GM12873 (cell line): Measurements from ENCODE around the gene NLN.

Source experiments
- TF ChIP-seq, protein P1 (sequence below): IDR thresholded peaks from 2 replicates; pipeline ENCODE4 v1.5.1; 2012; ENCODE audit warnings: low read depth, mild to moderate bottlenecking, moderate library complexity, low read length, control low read depth; ENCODE audit not compliant: insufficient read depth; ENCODE audit errors: missing control alignments

The NLN gene

DNA sequence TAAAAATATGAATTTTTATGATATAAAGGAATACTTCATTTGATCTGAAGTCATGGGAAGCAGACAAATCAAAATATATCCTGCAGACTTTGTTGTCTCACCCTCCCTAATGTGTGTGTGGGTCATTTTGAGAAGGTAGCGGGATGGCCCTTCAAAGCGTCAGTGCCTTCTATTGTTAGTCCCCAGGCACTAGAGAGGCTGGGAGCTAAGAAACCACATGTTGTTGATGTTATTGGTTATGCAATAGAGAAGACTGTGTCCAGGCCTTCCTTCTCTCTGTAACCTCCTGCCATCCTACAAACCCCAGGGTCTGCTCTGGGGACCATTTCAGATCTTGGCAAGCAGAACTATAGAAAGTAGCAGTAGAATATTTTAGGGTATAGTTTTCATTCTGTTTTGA, 94.7 kb downstream of the NLN start:
- TF ChIP-seq, protein P1, sequence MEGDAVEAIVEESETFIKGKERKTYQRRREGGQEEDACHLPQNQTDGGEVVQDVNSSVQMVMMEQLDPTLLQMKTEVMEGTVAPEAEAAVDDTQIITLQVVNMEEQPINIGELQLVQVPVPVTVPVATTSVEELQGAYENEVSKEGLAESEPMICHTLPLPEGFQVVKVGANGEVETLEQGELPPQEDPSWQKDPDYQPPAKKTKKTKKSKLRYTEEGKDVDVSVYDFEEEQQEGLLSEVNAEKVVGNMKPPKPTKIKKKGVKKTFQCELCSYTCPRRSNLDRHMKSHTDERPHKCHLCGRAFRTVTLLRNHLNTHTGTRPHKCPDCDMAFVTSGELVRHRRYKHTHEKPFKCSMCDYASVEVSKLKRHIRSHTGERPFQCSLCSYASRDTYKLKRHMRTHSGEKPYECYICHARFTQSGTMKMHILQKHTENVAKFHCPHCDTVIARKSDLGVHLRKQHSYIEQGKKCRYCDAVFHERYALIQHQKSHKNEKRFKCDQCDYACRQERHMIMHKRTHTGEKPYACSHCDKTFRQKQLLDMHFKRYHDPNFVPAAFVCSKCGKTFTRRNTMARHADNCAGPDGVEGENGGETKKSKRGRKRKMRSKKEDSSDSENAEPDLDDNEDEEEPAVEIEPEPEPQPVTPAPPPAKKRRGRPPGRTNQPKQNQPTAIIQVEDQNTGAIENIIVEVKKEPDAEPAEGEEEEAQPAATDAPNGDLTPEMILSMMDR = no peak

DNA sequence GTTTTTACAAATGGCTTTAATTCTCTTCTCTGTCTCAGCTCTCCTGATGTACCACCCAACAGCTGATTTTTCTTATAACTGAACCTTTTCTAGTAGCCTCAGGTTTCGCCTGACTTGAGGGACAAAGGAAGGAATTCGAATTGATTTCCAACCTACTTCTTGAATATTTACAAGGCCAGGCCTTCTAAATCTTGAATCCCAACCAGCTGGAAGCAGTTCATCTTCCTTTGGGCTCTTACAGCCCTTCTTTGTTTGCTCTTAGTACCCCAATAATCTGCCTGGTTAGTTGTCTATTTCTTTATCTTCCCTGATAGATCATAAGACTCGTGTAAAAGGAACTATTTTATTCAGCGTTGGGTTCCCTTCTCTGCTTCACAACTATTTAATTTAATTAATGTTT, 95.9 kb downstream of the NLN start:
- TF ChIP-seq, protein P1 = no peak

DNA sequence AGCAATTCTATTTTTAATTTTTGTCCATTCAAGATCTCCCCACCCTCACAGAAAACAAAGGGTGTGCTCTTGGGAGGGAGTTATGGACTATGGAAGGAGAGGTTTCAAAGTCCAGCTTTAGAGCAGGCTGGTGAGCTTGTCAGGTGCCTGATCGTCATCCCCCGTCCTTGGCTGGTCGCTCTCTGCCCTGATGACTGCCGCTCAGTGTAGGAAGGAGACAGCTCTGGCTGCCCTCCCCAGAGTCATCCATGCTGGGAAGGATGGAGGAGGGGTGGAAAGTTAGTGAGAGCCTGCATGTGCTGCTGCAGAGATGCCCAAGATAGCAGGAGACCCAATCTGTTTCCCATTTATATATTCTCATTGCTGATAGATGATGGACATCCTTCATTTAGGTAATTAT, 96.6 kb downstream of the NLN start:
- TF ChIP-seq, protein P1 = no peak

DNA sequence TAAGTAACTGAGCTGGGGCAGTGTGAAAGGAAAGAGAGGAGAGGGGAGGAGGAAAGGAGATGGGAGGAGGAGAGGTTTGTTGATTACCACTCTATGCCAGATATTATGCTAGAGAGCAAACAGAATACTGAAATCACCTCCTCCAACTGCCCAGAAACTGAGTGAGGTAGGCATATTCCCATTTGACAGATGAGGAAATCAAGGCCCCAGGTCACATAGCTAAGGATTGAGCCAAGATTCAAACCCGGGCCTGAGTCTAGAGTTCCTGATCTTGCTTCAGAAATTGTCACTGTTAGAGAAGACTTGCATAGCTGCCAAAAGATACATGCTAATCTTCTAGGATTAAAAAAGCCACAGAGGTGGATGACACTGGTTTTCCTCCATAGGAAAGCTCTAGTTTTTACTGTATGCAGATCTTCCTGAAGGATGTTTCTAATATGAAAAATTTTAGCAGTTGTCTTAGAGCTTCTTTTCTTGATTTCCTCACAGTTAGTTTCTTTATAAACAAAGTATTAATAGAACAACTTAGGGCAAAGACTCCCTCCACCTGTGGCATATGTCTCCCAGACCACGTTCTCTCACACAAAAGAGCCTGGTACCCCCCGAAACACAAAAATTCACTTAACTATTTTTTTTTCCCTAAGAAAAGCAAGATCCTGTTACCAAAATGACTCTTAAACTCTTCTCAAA, 97.4 kb downstream of the NLN start:
- TF ChIP-seq, protein P1 = no peak

DNA sequence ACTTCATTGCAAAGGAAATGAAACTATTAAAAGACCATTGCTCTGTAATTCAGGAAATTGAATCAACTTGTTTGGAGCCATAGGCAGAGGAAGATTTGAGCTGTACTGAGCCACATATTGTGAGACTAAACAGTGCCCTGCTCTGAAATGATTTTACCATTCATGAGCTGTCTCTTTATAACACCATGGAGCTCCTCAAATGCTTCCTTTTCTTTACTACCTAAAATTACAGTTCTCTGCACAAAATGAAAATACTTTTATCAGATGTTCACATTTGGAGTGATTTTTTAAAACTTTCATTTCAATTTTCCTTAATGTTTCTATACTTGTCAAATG, 97.9 kb downstream of the NLN start:
- TF ChIP-seq, protein P1 = no peak

DNA sequence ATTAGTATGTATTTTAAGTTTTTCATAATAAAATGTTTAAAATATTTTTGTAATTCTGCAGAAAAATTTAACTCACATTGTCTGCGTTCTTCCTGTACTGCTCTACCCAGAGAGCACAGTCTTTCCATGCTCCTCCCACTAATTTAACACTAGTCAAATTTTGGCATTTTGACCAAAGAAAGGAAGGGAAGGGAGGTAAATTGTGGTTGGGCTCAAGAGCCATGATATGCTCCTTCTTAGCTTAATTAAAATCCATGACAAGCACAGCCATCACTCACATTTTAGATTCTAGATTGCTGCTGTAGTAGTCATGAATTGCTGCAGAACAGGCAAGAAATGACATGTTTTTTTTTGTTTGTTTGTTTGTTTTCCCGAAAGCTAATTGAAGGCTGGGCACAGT, 98.4 kb downstream of the NLN start:
- TF ChIP-seq, protein P1 = no peak

DNA sequence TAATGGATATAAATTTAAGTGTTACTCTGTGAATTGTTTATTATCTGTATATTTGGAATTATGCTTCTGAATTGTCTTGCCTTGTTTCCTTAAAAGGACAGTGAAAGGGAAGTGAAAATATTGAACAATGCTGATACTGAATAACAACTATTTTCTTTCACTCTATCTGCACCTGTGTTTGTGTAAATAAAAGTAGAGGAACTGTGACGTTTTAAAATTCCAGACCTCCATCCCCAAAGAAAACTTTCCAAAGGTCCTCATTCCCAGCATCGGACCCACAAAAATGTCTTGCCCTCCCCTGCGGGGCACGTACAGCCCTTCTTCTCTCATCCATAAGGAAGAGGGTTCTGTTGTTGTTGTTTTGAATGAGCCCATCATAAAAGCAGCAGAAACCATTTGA, 100.0 kb downstream of the NLN start:
- TF ChIP-seq, protein P1 = no peak
